ENCODE data around the gene TIGD3. TPM values are rescaled to one million over a fixed set of nuclear protein-coding genes. Genes with fewer than 3 reads are reported as not detected.

TIGD3 gene
- total and polyA plus RNA-seq, 9 of the 15 experiments (the other 6 are each of a cell fraction or from before 2014, with no cell fraction given): 0.06 to 1.3 (median 0.56) TPM

DNA sequence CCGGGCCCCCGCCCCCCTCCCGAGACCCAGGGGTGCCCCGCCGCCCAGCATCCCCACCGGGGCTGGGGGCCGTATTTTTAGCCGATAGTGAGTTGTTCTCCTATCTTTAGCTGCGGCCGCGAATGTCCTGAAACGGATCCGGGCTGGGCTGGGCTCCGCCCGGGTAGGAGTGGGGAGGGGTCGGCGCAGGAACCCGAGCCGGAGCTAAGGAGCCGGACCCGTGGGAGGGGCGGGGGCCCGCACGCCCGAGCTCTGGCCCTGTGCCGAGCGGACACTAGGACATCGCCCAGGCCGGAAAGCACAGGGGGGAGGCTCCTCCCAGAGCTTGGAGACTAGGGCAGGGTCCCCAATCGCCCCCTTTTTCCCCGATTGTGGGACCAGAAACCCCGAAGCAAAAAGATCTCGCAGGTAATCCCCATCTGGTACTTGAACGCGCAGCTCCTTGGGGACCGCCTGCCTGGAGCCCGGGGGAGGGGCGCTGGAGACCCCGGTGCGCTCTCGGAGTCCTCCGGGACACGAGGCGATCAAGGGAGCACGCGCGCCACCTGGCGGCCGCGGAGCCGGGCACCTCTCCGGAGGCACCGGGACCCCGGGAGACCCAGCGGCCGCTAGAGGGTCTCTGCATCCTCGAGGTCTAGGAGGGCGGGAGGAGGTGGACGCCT, 39.2 kb upstream of the TIGD3 start (continued):
- TF ChIP-seq, protein P1, sequence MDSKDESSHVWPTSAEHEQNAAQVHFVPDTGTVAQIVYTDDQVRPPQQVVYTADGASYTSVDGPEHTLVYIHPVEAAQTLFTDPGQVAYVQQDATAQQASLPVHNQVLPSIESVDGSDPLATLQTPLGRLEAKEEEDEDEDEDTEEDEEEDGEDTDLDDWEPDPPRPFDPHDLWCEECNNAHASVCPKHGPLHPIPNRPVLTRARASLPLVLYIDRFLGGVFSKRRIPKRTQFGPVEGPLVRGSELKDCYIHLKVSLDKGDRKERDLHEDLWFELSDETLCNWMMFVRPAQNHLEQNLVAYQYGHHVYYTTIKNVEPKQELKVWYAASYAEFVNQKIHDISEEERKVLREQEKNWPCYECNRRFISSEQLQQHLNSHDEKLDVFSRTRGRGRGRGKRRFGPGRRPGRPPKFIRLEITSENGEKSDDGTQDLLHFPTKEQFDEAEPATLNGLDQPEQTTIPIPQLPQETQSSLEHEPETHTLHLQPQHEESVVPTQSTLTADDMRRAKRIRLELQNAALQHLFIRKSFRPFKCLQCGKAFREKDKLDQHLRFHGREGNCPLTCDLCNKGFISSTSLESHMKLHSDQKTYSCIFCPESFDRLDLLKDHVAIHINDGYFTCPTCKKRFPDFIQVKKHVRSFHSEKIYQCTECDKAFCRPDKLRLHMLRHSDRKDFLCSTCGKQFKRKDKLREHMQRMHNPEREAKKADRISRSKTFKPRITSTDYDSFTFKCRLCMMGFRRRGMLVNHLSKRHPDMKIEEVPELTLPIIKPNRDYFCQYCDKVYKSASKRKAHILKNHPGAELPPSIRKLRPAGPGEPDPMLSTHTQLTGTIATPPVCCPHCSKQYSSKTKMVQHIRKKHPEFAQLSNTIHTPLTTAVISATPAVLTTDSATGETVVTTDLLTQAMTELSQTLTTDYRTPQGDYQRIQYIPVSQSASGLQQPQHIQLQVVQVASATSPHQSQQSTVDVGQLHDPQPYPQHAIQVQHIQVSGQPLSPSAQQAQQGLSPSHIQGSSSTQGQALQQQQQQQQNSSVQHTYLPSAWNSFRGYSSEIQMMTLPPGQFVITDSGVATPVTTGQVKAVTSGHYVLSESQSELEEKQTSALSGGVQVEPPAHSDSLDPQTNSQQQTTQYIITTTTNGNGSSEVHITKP (IDR thresholded peaks at IDR 0.05; ENCODE audit: partially characterized antibody): peak; percentile 16
- TF ChIP-seq SMC3 (conservative IDR thresholded peaks at IDR 0.05; ENCODE audit: insufficient read depth, low read depth, low read length) (peak; percentile 85), RAD21 (CRISPR knock-in tag; conservative IDR thresholded peaks at IDR 0.05 in 1 of 2, IDR thresholded peaks at IDR 0.05 in 1 of 2) (peak; percentile 90), MTA1 (IDR thresholded peaks at IDR 0.05; ENCODE audit: borderline replicate concordance) (0 out of 2 replicates have a peak, but pooled peaks have one; percentile 31), POLR2G (IDR thresholded peaks at IDR 0.05; ENCODE audit: low read depth, low read length) (peak; percentile 71), HDAC2 (IDR thresholded peaks at IDR 0.05) (peak; percentile 81), SRF (CRISPR knock-in tag; IDR thresholded peaks at IDR 0.05) (peak in 1 of 2 experiments; percentile 34; a peak in 1 of 4 replicates), EZH2 (IDR thresholded peaks at IDR 0.05; ENCODE audit: borderline replicate concordance, low read depth, low read length) (no peak), MTA3 (IDR thresholded peaks at IDR 0.05; ENCODE audit: borderline replicate concordance) (peak; percentile 65; the same call in 1 of the 2 replicates), EGR1 (conservative IDR thresholded peaks at IDR 0.05) (peak; percentile 43), RBM22 (IDR thresholded peaks at IDR 0.05; ENCODE audit: low read depth, low read length, poor library complexity, severe bottlenecking) (peak; percentile 43), KLF6 (CRISPR knock-in tag; IDR thresholded peaks at IDR 0.05; ENCODE audit: borderline replicate concordance) (no peak), KDM5B (IDR thresholded peaks at IDR 0.05; ENCODE audit: insufficient replicate concordance, low read depth, low read length) (peak; percentile 6), XRCC5 (IDR thresholded peaks at IDR 0.05; ENCODE audit: low read depth, low read length) (peak; percentile 79), ZSCAN29 (IDR thresholded peaks at IDR 0.05) (0 out of 2 replicates have a peak, but pooled peaks have one; percentile 19), GATAD2B (IDR thresholded peaks at IDR 0.05; ENCODE audit: borderline replicate concordance) (peak; percentile 93)
- TF ChIP-seq, protein P2, sequence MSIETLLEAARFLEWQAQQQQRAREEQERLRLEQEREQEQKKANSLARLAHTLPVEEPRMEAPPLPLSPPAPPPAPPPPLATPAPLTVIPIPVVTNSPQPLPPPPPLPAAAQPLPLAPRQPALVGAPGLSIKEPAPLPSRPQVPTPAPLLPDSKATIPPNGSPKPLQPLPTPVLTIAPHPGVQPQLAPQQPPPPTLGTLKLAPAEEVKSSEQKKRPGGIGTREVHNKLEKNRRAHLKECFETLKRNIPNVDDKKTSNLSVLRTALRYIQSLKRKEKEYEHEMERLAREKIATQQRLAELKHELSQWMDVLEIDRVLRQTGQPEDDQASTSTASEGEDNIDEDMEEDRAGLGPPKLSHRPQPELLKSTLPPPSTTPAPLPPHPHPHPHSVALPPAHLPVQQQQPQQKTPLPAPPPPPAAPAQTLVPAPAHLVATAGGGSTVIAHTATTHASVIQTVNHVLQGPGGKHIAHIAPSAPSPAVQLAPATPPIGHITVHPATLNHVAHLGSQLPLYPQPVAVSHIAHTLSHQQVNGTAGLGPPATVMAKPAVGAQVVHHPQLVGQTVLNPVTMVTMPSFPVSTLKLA (conservative IDR thresholded peaks at IDR 0.05): peak; percentile 86 to 90
- TF ChIP-seq, protein P3, sequence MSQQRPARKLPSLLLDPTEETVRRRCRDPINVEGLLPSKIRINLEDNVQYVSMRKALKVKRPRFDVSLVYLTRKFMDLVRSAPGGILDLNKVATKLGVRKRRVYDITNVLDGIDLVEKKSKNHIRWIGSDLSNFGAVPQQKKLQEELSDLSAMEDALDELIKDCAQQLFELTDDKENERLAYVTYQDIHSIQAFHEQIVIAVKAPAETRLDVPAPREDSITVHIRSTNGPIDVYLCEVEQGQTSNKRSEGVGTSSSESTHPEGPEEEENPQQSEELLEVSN (IDR thresholded peaks at IDR 0.05; ENCODE audit: borderline replicate concordance in 1 of 2, extremely low read depth in 1 of 2, insufficient read depth in 1 of 2, insufficient read length in 1 of 2, low read depth in 1 of 2, low read length in 1 of 2, poor library complexity in 1 of 2, severe bottlenecking in 1 of 2): peak; percentile 68 to 86
